SU-DHL-6 (cell line): ENCODE measurements around the gene UBAP1.

Experiments
- H2AFZ ChIP-seq: fragments of 200-600 bp; sonication (generic); 2 replicates; pipeline ENCODE4 v1.6.1; 2014; ENCODE audit warnings: low read depth, mild to moderate bottlenecking, moderate library complexity, mixed read lengths, antibody characterized with exemption, low read length; ENCODE audit not compliant: severe bottlenecking
- H3F3A ChIP-seq: fragments of 200-600 bp; shearing (Covaris generic); 2 replicates; pipeline ENCODE4 v1.6.0; 2016; ENCODE audit warnings: antibody characterized with exemption, mild to moderate bottlenecking; ENCODE audit not compliant: insufficient read depth
- H3K27ac ChIP-seq: fragments of 200-600 bp; sonication (generic); 2 replicates; pipeline ENCODE4 v1.5.1; 2016; ENCODE audit warnings: low read depth, mild to moderate bottlenecking, low read length, moderate library complexity, mixed read lengths
- H3K27me3 ChIP-seq: fragments of 200-600 bp; sonication (generic), shearing (Covaris generic); 2 replicates; pipeline ENCODE4 v1.6.0; 2014; ENCODE audit warnings: mild to moderate bottlenecking, low read length
- H3K36me3 ChIP-seq: fragments of 200-600 bp; sonication (generic); 2 replicates; pipeline ENCODE4 v1.6.1; 2014; ENCODE audit warnings: mild to moderate bottlenecking, low read length, mixed read lengths
- H3K4me2 ChIP-seq: fragments of 300-600, 200-600 bp; shearing (Covaris generic), sonication (generic); 2 replicates; pipeline ENCODE4 v1.6.0; 2014; ENCODE audit warnings: low read length, low read depth, mild to moderate bottlenecking; ENCODE audit not compliant: poor library complexity, severe bottlenecking
- H3K4me3 ChIP-seq: fragments of 200-600 bp; sonication (generic); 2 replicates; pipeline ENCODE4 v1.5.1; 2014; ENCODE audit warnings: antibody characterized with exemption, low read length, mild to moderate bottlenecking, mixed read lengths; ENCODE audit not compliant: insufficient read depth, poor library complexity, severe bottlenecking
- H3K79me2 ChIP-seq: fragments of 200-600 bp; sonication (generic); 2 replicates; pipeline ENCODE4 v1.6.1; 2014; ENCODE audit warnings: mild to moderate bottlenecking, low read length, moderate library complexity; ENCODE audit not compliant: insufficient read depth
- H3K9ac ChIP-seq: fragments of 200-600 bp; sonication (generic); 2 replicates; pipeline ENCODE4 v1.7.0; 2014; ENCODE audit warnings: mild to moderate bottlenecking, low read length
- H3K9me2 ChIP-seq: fragments of 200-600 bp; sonication (generic); replicated peaks from 2 replicates; pipeline ENCODE4 v1.6.1; 2014; ENCODE audit warnings: low read length; ENCODE audit not compliant: insufficient read depth
- H3K9me3 ChIP-seq: fragments of 200-600 bp; sonication (generic); 2 replicates; pipeline ENCODE4 v1.6.1; 2014; ENCODE audit warnings: low read length, mixed read lengths; ENCODE audit not compliant: insufficient read depth
- H4K20me1 ChIP-seq: fragments of 200-600 bp; sonication (generic); 2 replicates; pipeline ENCODE4 v1.6.1; 2014; ENCODE audit warnings: low read depth, mild to moderate bottlenecking, antibody characterized with exemption, low read length, moderate library complexity, mixed read lengths
- CTCF ChIP-seq: fragments of 200-600 bp; sonication (generic); IDR thresholded peaks from one replicate; pipeline ENCODE4 v1.5.1; 2017; ENCODE audit warnings: antibody characterized with exemption, mild to moderate bottlenecking, low read length, moderate library complexity; ENCODE audit not compliant: insufficient read depth, poor library complexity, severe bottlenecking
- EZH2phosphoT487 ChIP-seq: fragments of 200-600 bp; sonication (generic), shearing (Covaris generic); conservative IDR thresholded peaks from 2 replicates; pipeline ENCODE4 v1.6.1; 2018; ENCODE audit warnings: mild to moderate bottlenecking, antibody characterized with exemption, low read length, moderate library complexity, mixed read lengths

UBAP1 gene

GRCh38 chr9:34178436-34179212 is at the start of gene UBAP1:
UBAP1 (plus strand) TSS chr9:34179043; CDS start chr9:34220915, 41,872 bp downstream.
- no peaks in the 10 kb centered on the region for H3K9me2 ChIP-seq
- no peaks in the 10 kb centered on the region for H3F3A ChIP-seq
- no peaks in the 10 kb centered on the region for H3K9me3 ChIP-seq
- H3K27ac ChIP-seq, result peak within 1 kb of the TSS; percentile 49
- H4K20me1 ChIP-seq, result no peaks in the 10 kb centered on the region
- peak within 1 kb of the TSS; percentile 72 for H2AFZ ChIP-seq
- H3K79me2 ChIP-seq, result peaks cover 52% of the 10 kb centered on the region
- H3K4me3 ChIP-seq, result peak within 1 kb of the TSS; percentile 77
- no peaks in the 10 kb centered on the region for H3K36me3 ChIP-seq
- peak within 1 kb of the TSS; percentile 89 for H3K4me2 ChIP-seq
- H3K9ac ChIP-seq, result peak within 1 kb of the TSS; percentile 69
- no peaks in the 10 kb centered on the region for H3K27me3 ChIP-seq
- no peak for TF ChIP-seq EZH2phosphoT487
- TF ChIP-seq CTCF, result no peak

GRCh38 chr9:34131571-34131970 is 47.3 kb upstream of the UBAP1 start:
- Histone ChIP-seq H2AFZ (no peak overlapping the region), H3K27ac (no peak overlapping the region)
- TF ChIP-seq EZH2phosphoT487, result no peak
- TF ChIP-seq CTCF, result no peak

GRCh38 chr9:34133436-34133949 is 45.4 kb upstream of the UBAP1 start:
- TF ChIP-seq EZH2phosphoT487 (no peak), CTCF (no peak)
- no peak overlapping the region for H3K9ac ChIP-seq
- H3K36me3 ChIP-seq, result no peaks in the 10 kb centered on the region
- no peak overlapping the region for H3K4me2 ChIP-seq
- no peaks in the 10 kb centered on the region for H3K79me2 ChIP-seq
- no peak overlapping the region for H3K27ac ChIP-seq
- no peaks in the 10 kb centered on the region for H3F3A ChIP-seq
- no peak overlapping the region for H2AFZ ChIP-seq
- no peaks in the 10 kb centered on the region for H3K27me3 ChIP-seq
- H4K20me1 ChIP-seq, result no peaks in the 10 kb centered on the region
- no peaks in the 10 kb centered on the region for H3K9me3 ChIP-seq
- H3K4me3 ChIP-seq, result no peak overlapping the region
- H3K9me2 ChIP-seq, result no peaks in the 10 kb centered on the region

More at GRCh38 chr9:34131571-34131970, 47.3 kb upstream of the UBAP1 start:
- Histone ChIP-seq H3K9me3 (no peaks in the 10 kb centered on the region), H4K20me1 (no peaks in the 10 kb centered on the region), H3F3A (no peaks in the 10 kb centered on the region), H3K79me2 (no peaks in the 10 kb centered on the region), H3K4me2 (no peak overlapping the region), H3K9me2 (no peaks in the 10 kb centered on the region), H3K4me3 (no peak overlapping the region), H3K9ac (no peak overlapping the region), H3K27me3 (no peaks in the 10 kb centered on the region), H3K36me3 (no peaks in the 10 kb centered on the region)
